H1 (cell line): ENCODE measurements around the gene TGFB2. TPM values are rescaled to one million over a fixed set of nuclear protein-coding genes. Genes with fewer than 3 reads are reported as not detected.

Experiments
- polyA plus RNA-seq, 7 experiments: library from polyadenylated mRNA; depleted of rRNA in 3 of 7; stranded (reverse) in 5 of 7; unstranded in 2 of 7; fragments of >200 nt in 5 of 7; fragments of 200-250 nt in 2 of 7; gene quantifications; 1 replicate in 5 of 7; 2 replicates in 1 of 7; 4 replicates in 1 of 7; pipeline versions ENCODE4 v1.2.1 to v1.2.3, GENCODE V29; 2011 to 2013; ENCODE audit warnings: missing spikeins in 2 of 7, mixed read lengths in 2 of 7
- small RNA-seq: library from polyadenylated mRNA; stranded (forward); fragments of <200 nt; extraction: miRNeasy Mini kit (QIAGEN cat#:217004); gene quantifications from one replicate; pipeline ENCODE3, GENCODE V24; 2013; ENCODE audit not compliant: insufficient read depth
- total RNA-seq: library from RNA; stranded (reverse); fragmentation: NEBNext Ultra II Directional; extraction: Animal tissue kit (Norgen Biotek cat#: 25700); gene quantifications from 2 replicates; pipeline ENCODE4 v1.2.1, GENCODE V29; 2021

The TGFB2 gene
- total and polyA plus RNA-seq, 2 of the 8 experiments (the other 6 are each of a cell fraction or from before 2014, with no cell fraction given): 0.26 to 0.84 TPM

Small RNA genes lying within 50 kb of the gene (small RNA-seq; reads per million reads assigned to genes)
- not detected for gene AC096638.1

Other genes starting within 250 kb of the TGFB2 start
- gene RRP15, start 60.0 kb upstream of the TGFB2 start, total RNA-seq: 46.6 and 52.8 TPM in 2 replicates
- gene RRP15, start 60.0 kb upstream of the TGFB2 start, polyA plus RNA-seq (2011; rRNA removed): 2.1 and 3.7 TPM in 2 replicates